Medulla oblongata (tissue), 1 donor: ENCODE results near the gene C19orf44.
"Not testable (repeated sequence)": the region's sequence is repeated elsewhere in the genome, so short reads cannot be mapped to it uniquely, and the experiment has no call there.

Experiments
- DNase-seq: peaks from one replicate; pipeline ENCODE4 v3.0.0-alpha.2; 2015; ENCODE audit errors: extremely low spot score

Gene C19orf44

GRCh38 chr19:16495982-16496612 lies at the start of gene C19orf44, which contains the start of gene CALR3:
Gene C19orf44, plus strand, starts transcription at chr19:16496394. Its CDS starts 4,399 bp downstream, at chr19:16500793.
Gene CALR3, minus strand, starts transcription at chr19:16496167. Its CDS starts 38 bp downstream, at chr19:16496129.
- peak; percentile 99 for DNase-seq

GRCh38 chr19:16446724-16447368 lies 49.3 kb upstream of the C19orf44 start:
- DNase-seq, result peak; percentile 79

- DNase-seq, result not testable (repeated sequence)
Observed at GRCh38 chr19:16448872-16449271, 47.3 kb upstream of the C19orf44 start.

- DNase-seq, result no peak
Observed at GRCh38 chr19:16449330-16449961, 46.7 kb upstream of the C19orf44 start.

- no peak for DNase-seq
Observed at GRCh38 chr19:16452325-16452724, 43.9 kb upstream of the C19orf44 start.

GRCh38 chr19:16454351-16454918 lies 41.8 kb upstream of the C19orf44 start:
- no peak for DNase-seq

- no peak for DNase-seq
Observed at GRCh38 chr19:16455489-16455888, 40.7 kb upstream of the C19orf44 start.

- DNase-seq, result no peak
Observed at GRCh38 chr19:16456652-16457194, 39.5 kb upstream of the C19orf44 start.

GRCh38 chr19:16457195-16457953 lies 38.8 kb upstream of the C19orf44 start:
- no peak for DNase-seq

GRCh38 chr19:16457954-16458331 lies 38.3 kb upstream of the C19orf44 start:
- no peak for DNase-seq

- DNase-seq, result no peak
Observed at GRCh38 chr19:16458391-16459341, 37.5 kb upstream of the C19orf44 start.

- no peak for DNase-seq
Observed at GRCh38 chr19:16459680-16460079, 36.5 kb upstream of the C19orf44 start.

GRCh38 chr19:16460454-16460853 lies 35.7 kb upstream of the C19orf44 start:
- peak; percentile 63 for DNase-seq

GRCh38 chr19:16461630-16462051 lies 34.6 kb upstream of the C19orf44 start:
- DNase-seq, result peak; percentile 32

GRCh38 chr19:16462757-16463250 lies 33.4 kb upstream of the C19orf44 start:
- no peak for DNase-seq

GRCh38 chr19:16463341-16463990 lies 32.7 kb upstream of the C19orf44 start:
- DNase-seq, result no peak

- DNase-seq, result no peak
Observed at GRCh38 chr19:16463991-16464575, 32.1 kb upstream of the C19orf44 start.

- no peak for DNase-seq
Observed at GRCh38 chr19:16465239-16465638, 31.0 kb upstream of the C19orf44 start.

GRCh38 chr19:16466802-16467427 lies 29.3 kb upstream of the C19orf44 start:
- not testable (repeated sequence) for DNase-seq
